HEK293T (cell line): ENCODE data around the gene THSD4.

Source experiments
- ARNT ChIP-seq: fragments of 450-650 bp; IDR thresholded peaks from 2 replicates; pipeline ENCODE4 v1.6.1; 2017; ENCODE audit warnings: mild to moderate bottlenecking
- PKNOX1 ChIP-seq: fragments of 450-650 bp; IDR thresholded peaks from 2 replicates; pipeline ENCODE4 v1.6.1; 2016
- SP1 ChIP-seq: fragments of 450-650 bp; IDR thresholded peaks from 2 replicates; pipeline ENCODE4 v1.6.1; 2017
- SUZ12 ChIP-seq: fragments of 450-650 bp; IDR thresholded peaks from 2 replicates; pipeline ENCODE4 v1.6.1; 2016; ENCODE audit warnings: mild to moderate bottlenecking
- TARDBP ChIP-seq: fragments of 450-650 bp; IDR thresholded peaks from 2 replicates; pipeline ENCODE4 v1.6.1; 2016
- ZNF384 ChIP-seq: fragments of 450-650 bp; IDR thresholded peaks from 2 replicates; pipeline ENCODE4 v1.6.1; 2016

GRCh38 chr15:71338827-71339542 is 223.7 kb downstream of the THSD4 start:
- TF ChIP-seq ZNF384 = no peak
- no peak for TF ChIP-seq ARNT
- TF ChIP-seq SUZ12 = no peak
- no peak for TF ChIP-seq TARDBP
- TF ChIP-seq PKNOX1 = no peak
- no peak for TF ChIP-seq SP1
